SU-DHL-6 (cell line): ENCODE results near the gene TLN1.

Experiments used
- CTCF ChIP-seq: fragments of 200-600 bp; sonication (generic); IDR thresholded peaks from one replicate; pipeline ENCODE4 v1.5.1; 2017; ENCODE audit warnings: antibody characterized with exemption, mild to moderate bottlenecking, low read length, moderate library complexity; ENCODE audit not compliant: insufficient read depth, poor library complexity, severe bottlenecking
- EZH2phosphoT487 ChIP-seq: fragments of 200-600 bp; sonication (generic), shearing (Covaris generic); conservative IDR thresholded peaks from 2 replicates; pipeline ENCODE4 v1.6.1; 2018; ENCODE audit warnings: mild to moderate bottlenecking, antibody characterized with exemption, low read length, moderate library complexity, mixed read lengths

- TF ChIP-seq CTCF (no peak), EZH2phosphoT487 (no peak)
Observed at GRCh38 chr9:35703906-35704672, 27.9 kb downstream of the TLN1 start.
